Mucosa of rectum (tissue), 2 donors: Measurements from ENCODE around the gene CHTF8.

Source experiments
- H3K27ac ChIP-seq, 2 donors: one replicate each; pipeline ENCODE4 v1.7.0; 2013; ENCODE audit warnings: inconsistent platforms in 2 of 2, low read depth in 2 of 2, low read length in 2 of 2
- H3K27me3 ChIP-seq, 2 donors: one replicate each; pipeline ENCODE4 v1.7.0; 2013; ENCODE audit warnings: low read length in 2 of 2; ENCODE audit not compliant: control insufficient read depth in 2 of 2, insufficient read depth in 2 of 2
- H3K36me3 ChIP-seq, 2 donors: one replicate each; pipeline ENCODE4 v1.7.0; 2013; ENCODE audit warnings: low read length in 2 of 2; ENCODE audit not compliant: control insufficient read depth in 2 of 2, insufficient read depth in 2 of 2
- H3K4me1 ChIP-seq, 2 donors: one replicate each; pipeline ENCODE4 v1.7.0; 2013; ENCODE audit warnings: low read length in 2 of 2, mild to moderate bottlenecking in 1 of 2; ENCODE audit not compliant: control insufficient read depth in 2 of 2, insufficient read depth in 2 of 2
- H3K4me3 ChIP-seq, 2 donors: one replicate each; pipeline ENCODE4 v1.7.0; 2013; ENCODE audit warnings: low read length in 2 of 2
- H3K9ac ChIP-seq, 2 donors: one replicate each; pipeline ENCODE4 v1.7.0; 2013; ENCODE audit warnings: low read length in 2 of 2, low read depth in 1 of 2, mild to moderate bottlenecking in 1 of 2
- H3K9me3 ChIP-seq, 2 donors: one replicate each; pipeline ENCODE4 v1.7.0; 2013; ENCODE audit warnings: low read length in 2 of 2; ENCODE audit not compliant: control insufficient read depth in 2 of 2
- donor health status: healthy.
- donor health status: Normal muscosa, but diverticular disease.

CHTF8 gene

GRCh38 chr16:69089091-69089910 is 43.1 kb downstream of the CHTF8 start:
- no peak overlapping the region for H3K9ac ChIP-seq
- no peaks in the 10 kb centered on the region for H3K9me3 ChIP-seq
- no peak overlapping the region for H3K4me3 ChIP-seq
- H3K4me1 ChIP-seq = peaks cover 0 to 2% of the 10 kb centered on the region in 2 donors
- H3K36me3 ChIP-seq = no peaks in the 10 kb centered on the region
- no peaks in the 10 kb centered on the region for H3K27me3 ChIP-seq
- H3K27ac ChIP-seq = no peak overlapping the region

- no peaks in the 10 kb centered on the region for H3K27me3 ChIP-seq
- no peaks in the 10 kb centered on the region for H3K36me3 ChIP-seq
- H3K9ac ChIP-seq = no peak overlapping the region
- no peaks in the 10 kb centered on the region for H3K4me1 ChIP-seq
- no peak overlapping the region for H3K27ac ChIP-seq
- no peak overlapping the region for H3K4me3 ChIP-seq
- no peaks in the 10 kb centered on the region for H3K9me3 ChIP-seq
Measured at GRCh38 chr16:69088684-69089083, 43.7 kb downstream of the CHTF8 start.

- Histone ChIP-seq H3K9me3 (no peaks in the 10 kb centered on the region), H3K27ac (no peak overlapping the region), H3K4me3 (no peak overlapping the region), H3K9ac (no peak overlapping the region), H3K4me1 (no peaks in the 10 kb centered on the region), H3K27me3 (no peaks in the 10 kb centered on the region), H3K36me3 (no peaks in the 10 kb centered on the region)
Measured at GRCh38 chr16:69087161-69087581, 45.2 kb downstream of the CHTF8 start.

- Histone ChIP-seq H3K4me3 (no peak overlapping the region), H3K36me3 (no peaks in the 10 kb centered on the region), H3K9me3 (no peaks in the 10 kb centered on the region), H3K27me3 (no peaks in the 10 kb centered on the region), H3K9ac (no peak overlapping the region), H3K4me1 (no peaks in the 10 kb centered on the region), H3K27ac (no peak overlapping the region)
Measured at GRCh38 chr16:69085032-69085695, 47.2 kb downstream of the CHTF8 start.

GRCh38 chr16:69084289-69084688 is 48.1 kb downstream of the CHTF8 start:
- no peak overlapping the region for H3K9ac ChIP-seq
- no peak overlapping the region for H3K27ac ChIP-seq
- no peaks in the 10 kb centered on the region for H3K4me1 ChIP-seq
- H3K4me3 ChIP-seq = no peak overlapping the region
- H3K36me3 ChIP-seq = no peaks in the 10 kb centered on the region
- H3K9me3 ChIP-seq = no peaks in the 10 kb centered on the region
- no peaks in the 10 kb centered on the region for H3K27me3 ChIP-seq

GRCh38 chr16:69083306-69083941 is 49.0 kb downstream of the CHTF8 start:
- Histone ChIP-seq H3K9ac (no peak overlapping the region), H3K27me3 (no peaks in the 10 kb centered on the region), H3K9me3 (no peaks in the 10 kb centered on the region), H3K4me1 (no peaks in the 10 kb centered on the region), H3K4me3 (no peak overlapping the region), H3K36me3 (no peaks in the 10 kb centered on the region), H3K27ac (no peak overlapping the region)

- H3K27ac ChIP-seq = no peak overlapping the region
- H3K4me3 ChIP-seq = no peak overlapping the region
- H3K9me3 ChIP-seq = no peaks in the 10 kb centered on the region
- H3K9ac ChIP-seq = no peak overlapping the region
- H3K36me3 ChIP-seq = no peaks in the 10 kb centered on the region
- H3K4me1 ChIP-seq = no peaks in the 10 kb centered on the region
- no peaks in the 10 kb centered on the region for H3K27me3 ChIP-seq
Measured at GRCh38 chr16:69079697-69080096, 52.7 kb downstream of the CHTF8 start.

GRCh38 chr16:69078073-69078472 is 54.3 kb downstream of the CHTF8 start:
- no peak overlapping the region for H3K27ac ChIP-seq
- no peak overlapping the region for H3K4me3 ChIP-seq
- H3K9me3 ChIP-seq = no peaks in the 10 kb centered on the region
- H3K27me3 ChIP-seq = no peaks in the 10 kb centered on the region
- H3K9ac ChIP-seq = no peak overlapping the region
- H3K36me3 ChIP-seq = no peaks in the 10 kb centered on the region
- no peaks in the 10 kb centered on the region for H3K4me1 ChIP-seq

GRCh38 chr16:69077251-69077650 is 55.1 kb downstream of the CHTF8 start:
- Histone ChIP-seq H3K27me3 (no peaks in the 10 kb centered on the region), H3K27ac (no peak overlapping the region), H3K9me3 (no peaks in the 10 kb centered on the region), H3K4me1 (no peaks in the 10 kb centered on the region), H3K4me3 (no peak overlapping the region), H3K36me3 (no peaks in the 10 kb centered on the region), H3K9ac (no peak overlapping the region)

GRCh38 chr16:69073181-69073702 is 59.1 kb downstream of the CHTF8 start:
- Histone ChIP-seq H3K27ac (no peak overlapping the region), H3K9me3 (no peaks in the 10 kb centered on the region), H3K4me3 (no peak overlapping the region), H3K9ac (no peak overlapping the region), H3K4me1 (no peaks in the 10 kb centered on the region), H3K27me3 (no peaks in the 10 kb centered on the region), H3K36me3 (no peaks in the 10 kb centered on the region)
